Stomach (tissue), 4 donors: ENCODE results near the gene OGFR.

Experiments
- POLR2AphosphoS5 ChIP-seq, 3 donors: sonication (generic); formaldehyde crosslinking; IDR thresholded peaks; one replicate each; pipeline ENCODE4 v1.6.1; 2016; ENCODE audit warnings: antibody characterized with exemption in 3 of 3
- TF ChIP-seq, protein P1 (sequence below), 7 experiments: fragments of 450-650 bp in 4 of 7; fragments of 200-600 bp in 3 of 7; sonication (generic) in 3 of 7; IDR thresholded peaks; one replicate each; pipeline ENCODE4 v1.5.1; 2016 to 2019; ENCODE audit warnings: antibody characterized with exemption in 7 of 7, control low read depth in 2 of 7, mild to moderate bottlenecking in 1 of 7

DNA sequence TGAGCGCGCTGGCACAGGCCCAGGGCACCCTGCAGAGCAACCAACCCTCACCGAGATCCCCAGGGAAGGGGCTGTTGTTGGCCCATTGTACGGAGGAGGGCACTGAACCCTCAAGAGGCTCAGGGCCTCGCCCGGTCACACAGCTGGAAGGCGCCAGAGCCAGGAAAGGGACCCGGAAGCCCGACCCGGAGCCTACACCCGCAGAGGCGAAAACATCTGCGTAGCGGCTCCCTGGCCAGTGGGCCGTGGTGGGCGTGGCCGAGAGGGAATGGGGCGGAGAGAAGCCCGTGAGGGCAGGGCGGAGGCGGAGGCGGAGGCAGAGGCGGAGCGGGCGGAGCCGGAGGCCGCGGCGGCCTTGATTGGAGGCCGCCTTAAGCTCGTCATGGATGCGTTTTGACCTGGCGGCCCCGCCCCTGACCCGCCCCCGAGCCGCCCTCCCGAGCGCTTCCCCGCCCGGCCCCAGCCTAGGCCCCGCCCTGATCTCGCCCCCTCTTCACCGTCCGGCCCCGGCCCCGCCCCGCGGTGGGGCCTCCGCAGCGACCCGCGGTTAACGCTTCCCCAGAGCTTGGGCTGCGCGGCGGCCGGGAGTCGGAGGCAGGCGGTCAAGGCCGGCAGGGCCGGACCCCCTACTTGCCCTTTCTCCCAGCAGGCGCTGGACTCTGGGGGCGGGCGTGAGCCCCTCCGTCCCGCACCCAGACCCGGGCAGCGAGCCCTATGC, 10.5 kb upstream of the OGFR start:
- TF ChIP-seq, protein P1, sequence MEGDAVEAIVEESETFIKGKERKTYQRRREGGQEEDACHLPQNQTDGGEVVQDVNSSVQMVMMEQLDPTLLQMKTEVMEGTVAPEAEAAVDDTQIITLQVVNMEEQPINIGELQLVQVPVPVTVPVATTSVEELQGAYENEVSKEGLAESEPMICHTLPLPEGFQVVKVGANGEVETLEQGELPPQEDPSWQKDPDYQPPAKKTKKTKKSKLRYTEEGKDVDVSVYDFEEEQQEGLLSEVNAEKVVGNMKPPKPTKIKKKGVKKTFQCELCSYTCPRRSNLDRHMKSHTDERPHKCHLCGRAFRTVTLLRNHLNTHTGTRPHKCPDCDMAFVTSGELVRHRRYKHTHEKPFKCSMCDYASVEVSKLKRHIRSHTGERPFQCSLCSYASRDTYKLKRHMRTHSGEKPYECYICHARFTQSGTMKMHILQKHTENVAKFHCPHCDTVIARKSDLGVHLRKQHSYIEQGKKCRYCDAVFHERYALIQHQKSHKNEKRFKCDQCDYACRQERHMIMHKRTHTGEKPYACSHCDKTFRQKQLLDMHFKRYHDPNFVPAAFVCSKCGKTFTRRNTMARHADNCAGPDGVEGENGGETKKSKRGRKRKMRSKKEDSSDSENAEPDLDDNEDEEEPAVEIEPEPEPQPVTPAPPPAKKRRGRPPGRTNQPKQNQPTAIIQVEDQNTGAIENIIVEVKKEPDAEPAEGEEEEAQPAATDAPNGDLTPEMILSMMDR (IDR thresholded peaks at IDR 0.05): no peak
- TF ChIP-seq POLR2AphosphoS5 (IDR thresholded peaks at IDR 0.05): peak; percentile 76 to 93 (median 82)
